ENCODE measurements around the gene FAM107B.
A peak's percentile ranks its signal among the peaks of the same experiment; 100 is the strongest.
"Not testable (repeated sequence)": the region's sequence is repeated elsewhere in the genome, so short reads cannot be mapped to it uniquely, and the experiment has no call there.

FAM107B gene

GRCh38 chr10:14774797-14775196 lies at the start of gene FAM107B:
TSS of gene FAM107B (minus strand) at chr10:14774897. CDS start at chr10:14774663, 234 bp downstream.
- Histone ChIP-seq H3K36me3 (ENCODE audit: insufficient read depth, low read length) (no peaks in the 10 kb centered on the region), H3K79me2 (ENCODE audit: control insufficient read depth, insufficient read depth, low read length, unreplicated experiment) (no peaks in the 10 kb centered on the region), H3K27ac (ENCODE audit: low read depth, low read length) (no peak within 1 kb of the TSS), H3K27me3 (ENCODE audit: insufficient read depth, low read length) (peaks cover 19% of the 10 kb centered on the region), H3K4me3 (ENCODE audit: low read depth, low read length) (no peak within 1 kb of the TSS), H3K4me1 (ENCODE audit: control insufficient read depth, insufficient read depth, low read length, unreplicated experiment) (peaks cover 5% of the 10 kb centered on the region), H2AFZ (ENCODE audit: low read length, unreplicated experiment) (no peak within 1 kb of the TSS)

- Histone ChIP-seq H3K27ac (ENCODE audit: low read depth, low read length) (no peak overlapping the region), H2AFZ (ENCODE audit: low read length, unreplicated experiment) (no peak overlapping the region), H3K36me3 (ENCODE audit: insufficient read depth, low read length) (no peaks in the 10 kb centered on the region), H3K27me3 (ENCODE audit: insufficient read depth, low read length) (0 out of 2 replicates have a peak, but pooled peaks cover 3% of the 10 kb centered on the region), H3K4me1 (ENCODE audit: control insufficient read depth, insufficient read depth, low read length, unreplicated experiment) (peaks cover 13% of the 10 kb centered on the region), H3K4me3 (ENCODE audit: low read depth, low read length) (no peak overlapping the region), H3K79me2 (ENCODE audit: control insufficient read depth, insufficient read depth, low read length, unreplicated experiment) (no peaks in the 10 kb centered on the region)
Observed at GRCh38 chr10:14823966-14824365, 49.3 kb upstream of the FAM107B start.

GRCh38 chr10:14822879-14823755 lies 48.4 kb upstream of the FAM107B start:
- 0 out of 2 replicates have a peak, but pooled peaks cover 3% of the 10 kb centered on the region for H3K27me3 ChIP-seq (ENCODE audit: insufficient read depth, low read length)
- H3K27ac ChIP-seq (ENCODE audit: low read depth, low read length): no peak overlapping the region
- H3K36me3 ChIP-seq (ENCODE audit: insufficient read depth, low read length): no peaks in the 10 kb centered on the region
- no peaks in the 10 kb centered on the region for H3K79me2 ChIP-seq (ENCODE audit: control insufficient read depth, insufficient read depth, low read length, unreplicated experiment)
- H3K4me1 ChIP-seq (ENCODE audit: control insufficient read depth, insufficient read depth, low read length, unreplicated experiment): peaks cover 13% of the 10 kb centered on the region
- H2AFZ ChIP-seq (ENCODE audit: low read length, unreplicated experiment): no peak overlapping the region
- H3K4me3 ChIP-seq (ENCODE audit: low read depth, low read length): no peak overlapping the region

GRCh38 chr10:14821635-14822375 lies 47.1 kb upstream of the FAM107B start:
- Histone ChIP-seq H3K36me3 (ENCODE audit: insufficient read depth, low read length) (no peaks in the 10 kb centered on the region), H3K79me2 (ENCODE audit: control insufficient read depth, insufficient read depth, low read length, unreplicated experiment) (no peaks in the 10 kb centered on the region), H3K27me3 (ENCODE audit: insufficient read depth, low read length) (0 out of 2 replicates have a peak, but pooled peaks cover 3% of the 10 kb centered on the region), H2AFZ (ENCODE audit: low read length, unreplicated experiment) (no peak overlapping the region), H3K4me3 (ENCODE audit: low read depth, low read length) (no peak overlapping the region), H3K4me1 (ENCODE audit: control insufficient read depth, insufficient read depth, low read length, unreplicated experiment) (peaks cover 13% of the 10 kb centered on the region), H3K27ac (ENCODE audit: low read depth, low read length) (no peak overlapping the region)

GRCh38 chr10:14820775-14821154 lies 46.1 kb upstream of the FAM107B start:
- peaks cover 13% of the 10 kb centered on the region for H3K4me1 ChIP-seq (ENCODE audit: control insufficient read depth, insufficient read depth, low read length, unreplicated experiment)
- no peaks in the 10 kb centered on the region for H3K36me3 ChIP-seq (ENCODE audit: insufficient read depth, low read length)
- H3K4me3 ChIP-seq (ENCODE audit: low read depth, low read length): no peak overlapping the region
- H3K27me3 ChIP-seq (ENCODE audit: insufficient read depth, low read length): no peaks in the 10 kb centered on the region
- H3K27ac ChIP-seq (ENCODE audit: low read depth, low read length): no peak overlapping the region
- H3K79me2 ChIP-seq (ENCODE audit: control insufficient read depth, insufficient read depth, low read length, unreplicated experiment): no peaks in the 10 kb centered on the region
- no peak overlapping the region for H2AFZ ChIP-seq (ENCODE audit: low read length, unreplicated experiment)

- Histone ChIP-seq H3K27me3 (ENCODE audit: insufficient read depth, low read length) (no peaks in the 10 kb centered on the region), H3K27ac (ENCODE audit: low read depth, low read length) (0 out of 2 replicates have a peak overlapping the region, but pooled peaks have one; percentile 23), H3K4me1 (ENCODE audit: control insufficient read depth, insufficient read depth, low read length, unreplicated experiment) (peaks cover 13% of the 10 kb centered on the region), H3K4me3 (ENCODE audit: low read depth, low read length) (no peak overlapping the region), H3K36me3 (ENCODE audit: insufficient read depth, low read length) (no peaks in the 10 kb centered on the region), H3K79me2 (ENCODE audit: control insufficient read depth, insufficient read depth, low read length, unreplicated experiment) (no peaks in the 10 kb centered on the region), H2AFZ (ENCODE audit: low read length, unreplicated experiment) (no peak overlapping the region)
Observed at GRCh38 chr10:14820010-14820774, 45.5 kb upstream of the FAM107B start.

GRCh38 chr10:14816717-14817116 lies 42.0 kb upstream of the FAM107B start:
- not testable (repeated sequence) for H3K27ac ChIP-seq (ENCODE audit: low read depth, low read length); H3K27me3 ChIP-seq (ENCODE audit: insufficient read depth, low read length); H3K79me2 ChIP-seq (ENCODE audit: control insufficient read depth, insufficient read depth, low read length, unreplicated experiment); H3K4me3 ChIP-seq (ENCODE audit: low read depth, low read length); H3K36me3 ChIP-seq (ENCODE audit: insufficient read depth, low read length); H2AFZ ChIP-seq (ENCODE audit: low read length, unreplicated experiment)
- peaks cover 13% of the 10 kb centered on the region for H3K4me1 ChIP-seq (ENCODE audit: control insufficient read depth, insufficient read depth, low read length, unreplicated experiment)

GRCh38 chr10:14815681-14816080 lies 41.0 kb upstream of the FAM107B start:
- H3K27ac ChIP-seq (ENCODE audit: low read depth, low read length): no peak overlapping the region
- no peak overlapping the region for H2AFZ ChIP-seq (ENCODE audit: low read length, unreplicated experiment)
- no peaks in the 10 kb centered on the region for H3K27me3 ChIP-seq (ENCODE audit: insufficient read depth, low read length)
- H3K36me3 ChIP-seq (ENCODE audit: insufficient read depth, low read length): no peaks in the 10 kb centered on the region
- H3K4me1 ChIP-seq (ENCODE audit: control insufficient read depth, insufficient read depth, low read length, unreplicated experiment): peaks cover 11% of the 10 kb centered on the region
- H3K4me3 ChIP-seq (ENCODE audit: low read depth, low read length): no peak overlapping the region
- no peaks in the 10 kb centered on the region for H3K79me2 ChIP-seq (ENCODE audit: control insufficient read depth, insufficient read depth, low read length, unreplicated experiment)

- H3K27ac ChIP-seq (ENCODE audit: low read depth, low read length): no peak overlapping the region
- H3K36me3 ChIP-seq (ENCODE audit: insufficient read depth, low read length): no peaks in the 10 kb centered on the region
- H3K27me3 ChIP-seq (ENCODE audit: insufficient read depth, low read length): no peaks in the 10 kb centered on the region
- no peak overlapping the region for H3K4me3 ChIP-seq (ENCODE audit: low read depth, low read length)
- H3K4me1 ChIP-seq (ENCODE audit: control insufficient read depth, insufficient read depth, low read length, unreplicated experiment): no peaks in the 10 kb centered on the region
- no peak overlapping the region for H2AFZ ChIP-seq (ENCODE audit: low read length, unreplicated experiment)
- no peaks in the 10 kb centered on the region for H3K79me2 ChIP-seq (ENCODE audit: control insufficient read depth, insufficient read depth, low read length, unreplicated experiment)
Observed at GRCh38 chr10:14812271-14812670, 37.6 kb upstream of the FAM107B start.
